HG02763 (cell line): ENCODE measurements around the gene OLFML2A.

ENCODE experiments used
- ATAC-seq: cut with Tn5 transposase; IDR thresholded peaks from one replicate; pipeline ENCODE4 v1.9.1; 2021; ENCODE audit warnings: mild to moderate bottlenecking, moderate library complexity; ENCODE audit not compliant: unreplicated experiment

The OLFML2A gene

GRCh38 chr9:124774129-124774978 lies 2.6 kb upstream of the OLFML2A start:
- ATAC-seq = peak; percentile 26

- ATAC-seq = no peak
Measured at GRCh38 chr9:124776618-124776953, 347 bp upstream of the OLFML2A start.

GRCh38 chr9:124778575-124779367 lies 1.8 kb downstream of the OLFML2A start:
- no peak for ATAC-seq

- no peak for ATAC-seq
Measured at GRCh38 chr9:124779368-124780059, 2.6 kb downstream of the OLFML2A start.

- ATAC-seq = no peak
Measured at GRCh38 chr9:124780060-124780756, 3.3 kb downstream of the OLFML2A start.

- ATAC-seq = no peak
Measured at GRCh38 chr9:124780757-124781151, 3.8 kb downstream of the OLFML2A start.

GRCh38 chr9:124781967-124782660 lies 5.2 kb downstream of the OLFML2A start:
- no peak for ATAC-seq

GRCh38 chr9:124782661-124783574 lies 6.0 kb downstream of the OLFML2A start:
- ATAC-seq = no peak

- no peak for ATAC-seq
Measured at GRCh38 chr9:124783830-124784229, 6.9 kb downstream of the OLFML2A start.

- ATAC-seq = no peak
Measured at GRCh38 chr9:124784509-124784908, 7.6 kb downstream of the OLFML2A start.

GRCh38 chr9:124786881-124787573 lies 10.1 kb downstream of the OLFML2A start:
- no peak for ATAC-seq

- ATAC-seq = no peak
Measured at GRCh38 chr9:124788542-124789217, 11.7 kb downstream of the OLFML2A start.

- ATAC-seq = no peak
Measured at GRCh38 chr9:124789531-124789930, 12.6 kb downstream of the OLFML2A start.

- ATAC-seq = no peak
Measured at GRCh38 chr9:124790301-124790700, 13.4 kb downstream of the OLFML2A start.

GRCh38 chr9:124790801-124791505 lies 14.0 kb downstream of the OLFML2A start:
- no peak for ATAC-seq

- no peak for ATAC-seq
Measured at GRCh38 chr9:124792257-124793014, 15.5 kb downstream of the OLFML2A start.

GRCh38 chr9:124793015-124793541 lies 16.1 kb downstream of the OLFML2A start:
- no peak for ATAC-seq
